ENCODE results near the gene PDGFB.

DNA sequence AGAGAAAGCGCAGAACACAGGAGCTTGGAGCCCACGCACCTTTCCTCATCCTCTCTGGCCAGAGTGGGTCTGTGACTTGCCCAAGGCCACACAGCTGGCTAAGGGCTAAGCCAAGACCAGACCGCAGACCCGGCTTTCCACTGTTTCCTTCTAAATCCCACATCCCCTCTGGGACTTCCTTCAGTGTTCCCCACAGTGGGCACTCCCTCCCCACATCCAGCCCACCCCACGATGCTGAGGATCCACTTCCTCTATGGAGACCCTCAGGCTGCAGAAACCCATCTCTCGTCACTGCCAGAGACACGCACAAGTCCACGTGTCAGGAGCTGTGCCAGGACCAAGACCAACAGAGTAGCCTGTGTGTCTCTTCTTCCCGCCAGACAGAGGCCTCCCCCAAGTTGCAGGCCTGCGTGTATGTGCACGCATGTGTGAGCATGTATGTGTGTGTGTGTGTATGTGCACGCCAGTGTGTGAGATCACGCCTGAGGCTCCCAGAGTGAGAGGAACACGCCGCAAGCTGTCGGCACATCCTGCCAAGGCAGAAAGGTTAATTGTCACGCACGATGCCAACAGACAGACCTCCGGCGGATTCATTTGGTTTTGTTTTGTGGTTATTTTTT is 21.6 kb downstream of the PDGFB start:
- TF ChIP-seq, protein P1, sequence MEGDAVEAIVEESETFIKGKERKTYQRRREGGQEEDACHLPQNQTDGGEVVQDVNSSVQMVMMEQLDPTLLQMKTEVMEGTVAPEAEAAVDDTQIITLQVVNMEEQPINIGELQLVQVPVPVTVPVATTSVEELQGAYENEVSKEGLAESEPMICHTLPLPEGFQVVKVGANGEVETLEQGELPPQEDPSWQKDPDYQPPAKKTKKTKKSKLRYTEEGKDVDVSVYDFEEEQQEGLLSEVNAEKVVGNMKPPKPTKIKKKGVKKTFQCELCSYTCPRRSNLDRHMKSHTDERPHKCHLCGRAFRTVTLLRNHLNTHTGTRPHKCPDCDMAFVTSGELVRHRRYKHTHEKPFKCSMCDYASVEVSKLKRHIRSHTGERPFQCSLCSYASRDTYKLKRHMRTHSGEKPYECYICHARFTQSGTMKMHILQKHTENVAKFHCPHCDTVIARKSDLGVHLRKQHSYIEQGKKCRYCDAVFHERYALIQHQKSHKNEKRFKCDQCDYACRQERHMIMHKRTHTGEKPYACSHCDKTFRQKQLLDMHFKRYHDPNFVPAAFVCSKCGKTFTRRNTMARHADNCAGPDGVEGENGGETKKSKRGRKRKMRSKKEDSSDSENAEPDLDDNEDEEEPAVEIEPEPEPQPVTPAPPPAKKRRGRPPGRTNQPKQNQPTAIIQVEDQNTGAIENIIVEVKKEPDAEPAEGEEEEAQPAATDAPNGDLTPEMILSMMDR (IDR thresholded peaks at IDR 0.05; ENCODE audit: poor library complexity), result no peak
- no peak for TF ChIP-seq EZH2 (IDR thresholded peaks at IDR 0.05; ENCODE audit: borderline replicate concordance)

Measured in hepatocyte (in vitro differentiated cells).